HG02840 (cell line): Measurements from ENCODE around the gene KCNG4.
"Not testable (repeated sequence)": the region's sequence is repeated elsewhere in the genome, so short reads cannot be mapped to it uniquely, and the experiment has no call there.

Source experiments
- ATAC-seq: cut with Tn5 transposase; IDR thresholded peaks from one replicate; pipeline ENCODE4 v1.9.1; 2021; ENCODE audit warnings: mild to moderate bottlenecking, moderate library complexity, moderate number of reproducible peaks; ENCODE audit not compliant: unreplicated experiment, low FRiP score

Gene KCNG4

DNA sequence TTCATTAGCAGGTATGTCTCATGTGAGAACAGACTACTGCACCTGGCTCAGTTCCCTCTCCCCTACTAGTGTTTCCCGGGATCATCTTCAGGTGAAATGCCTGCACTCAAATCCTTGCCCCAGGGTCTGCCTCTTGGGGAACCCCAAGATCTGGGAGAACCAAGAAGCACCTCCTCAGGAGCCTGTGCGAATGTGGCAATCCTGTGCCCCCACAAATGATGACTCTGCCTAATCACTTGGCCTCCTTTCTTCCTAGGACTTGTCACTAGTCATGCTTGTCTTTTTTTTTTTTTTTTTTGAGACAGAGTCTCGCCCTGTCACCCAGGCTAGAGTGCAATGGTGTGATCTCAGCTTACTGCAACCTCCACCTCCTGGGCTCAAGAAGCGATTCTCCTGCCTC lies 27.2 kb downstream of the KCNG4 start:
- ATAC-seq, result no peak

DNA sequence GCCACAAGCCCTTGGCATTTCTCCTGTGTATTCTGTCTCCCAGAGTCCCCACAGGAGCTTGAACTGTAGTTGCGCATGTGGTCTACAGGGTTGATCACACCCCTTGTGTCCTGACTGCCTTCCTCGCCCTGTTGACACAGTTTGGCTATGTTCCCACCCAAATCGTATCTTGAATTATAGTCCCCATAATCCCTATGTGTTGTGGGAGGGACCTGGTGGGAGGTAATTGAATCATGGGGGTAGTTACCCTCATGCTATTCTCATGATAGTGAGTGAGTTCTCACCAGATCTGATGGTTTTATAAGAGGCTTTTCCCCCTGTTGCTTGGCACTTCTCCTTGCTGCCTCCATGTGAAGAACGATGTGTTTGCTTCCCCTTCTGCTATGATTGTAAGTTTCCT lies 27.7 kb downstream of the KCNG4 start:
- ATAC-seq, result no peak

DNA sequence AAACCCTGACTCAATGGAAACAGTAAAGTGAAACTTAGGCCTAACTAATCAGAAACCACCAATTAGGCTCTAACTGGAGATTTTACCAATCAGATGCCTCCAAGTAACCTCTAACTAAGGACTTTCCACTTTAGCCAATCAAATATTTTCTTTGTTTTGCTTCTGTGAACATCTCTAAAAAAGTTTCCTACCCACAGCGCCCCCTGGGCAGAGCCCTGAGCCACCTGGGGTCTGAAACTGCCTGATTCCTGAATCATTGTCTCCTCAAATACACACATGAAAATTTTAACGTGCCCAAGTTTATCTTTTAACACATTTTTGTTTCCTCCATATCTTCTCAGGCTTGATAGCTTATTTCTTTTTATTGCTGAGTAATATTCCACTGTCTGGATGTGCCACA lies 29.8 kb downstream of the KCNG4 start:
- no peak for ATAC-seq

- no peak for ATAC-seq
Observed at GRCh38 chr16:84207879-84208278, 31.9 kb downstream of the KCNG4 start.

DNA sequence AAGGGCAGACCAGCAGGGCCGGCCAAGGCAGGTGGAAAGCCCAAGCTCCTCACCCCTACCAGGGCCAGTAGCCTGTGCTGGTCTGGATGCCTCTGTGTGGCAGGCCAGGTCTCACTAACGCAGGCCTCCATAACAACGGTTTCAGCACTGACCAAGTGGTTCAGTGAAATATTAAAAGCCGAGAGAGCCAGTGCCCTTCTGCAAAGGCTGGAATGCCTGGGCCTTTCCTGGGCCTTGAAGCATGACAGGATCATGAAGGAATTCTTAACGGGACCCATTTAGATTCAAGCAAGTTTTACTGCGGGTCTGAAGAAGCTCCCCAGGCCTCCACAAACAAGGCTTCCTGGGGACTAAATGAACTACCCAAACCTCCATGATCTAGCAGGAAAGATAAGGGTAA lies 32.6 kb downstream of the KCNG4 start:
- no peak for ATAC-seq

DNA sequence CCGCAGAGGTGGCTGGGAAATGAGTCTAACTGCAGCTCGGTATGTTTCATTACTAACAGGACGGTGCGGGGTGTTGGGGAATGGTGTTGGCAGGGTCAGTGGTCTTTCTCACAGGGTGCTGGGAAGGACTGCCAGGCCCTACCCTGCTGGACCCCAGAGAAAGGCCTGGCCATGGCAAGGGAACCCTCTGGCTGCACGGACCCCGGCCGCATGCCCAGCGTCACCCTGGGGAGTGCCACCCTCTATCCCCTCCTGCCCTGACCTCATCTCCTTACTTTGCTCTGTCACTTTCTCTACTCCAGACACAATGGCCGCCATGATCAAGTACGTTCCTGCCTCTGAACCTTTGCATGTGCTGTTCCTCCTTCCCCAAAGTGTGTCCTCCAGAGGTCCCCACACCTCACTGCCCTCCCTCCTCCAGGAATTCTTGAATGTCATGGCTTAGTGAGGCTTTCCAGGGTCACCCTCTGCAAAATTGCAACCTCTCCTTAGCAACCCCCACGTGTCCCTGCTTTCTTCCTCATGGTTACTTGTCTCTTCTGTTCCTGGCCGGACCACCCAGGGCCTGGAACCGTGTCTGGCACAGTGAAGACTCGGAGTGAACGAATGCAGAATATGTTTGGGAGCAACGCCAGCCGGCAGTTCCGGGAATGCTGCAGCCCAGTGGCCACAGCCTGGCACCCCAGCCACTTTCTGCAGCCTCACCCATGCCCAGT lies 33.7 kb downstream of the KCNG4 start:
- no peak for ATAC-seq

- not testable (repeated sequence) for ATAC-seq
Observed at GRCh38 chr16:84205123-84205522, 34.7 kb downstream of the KCNG4 start.

GRCh38 chr16:84204551-84204950 lies 35.3 kb downstream of the KCNG4 start:
- not testable (repeated sequence) for ATAC-seq

DNA sequence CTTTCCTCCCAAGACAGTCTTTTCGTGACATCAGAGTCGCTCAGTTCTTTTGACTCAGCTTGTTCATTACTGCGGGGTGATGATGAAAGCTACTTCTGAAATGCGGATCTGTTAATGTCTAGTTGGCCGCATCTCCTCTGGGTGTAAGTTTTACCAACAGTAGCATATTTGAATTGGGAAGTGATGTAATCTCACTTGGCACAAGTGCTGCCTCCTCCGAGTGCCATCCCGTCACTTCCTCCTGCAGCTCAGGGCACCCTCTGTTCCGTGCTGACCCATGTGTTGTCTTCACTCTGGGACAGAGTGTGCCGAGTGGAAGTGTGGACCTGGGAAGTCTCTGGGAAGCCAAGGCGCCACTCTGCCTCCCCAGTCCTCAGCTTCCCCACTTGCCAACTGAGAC lies 40.0 kb downstream of the KCNG4 start:
- ATAC-seq, result no peak

- ATAC-seq, result no peak
Observed at GRCh38 chr16:84199097-84199496, 40.7 kb downstream of the KCNG4 start.

GRCh38 chr16:84198401-84198800 lies 41.4 kb downstream of the KCNG4 start:
- ATAC-seq, result no peak

DNA sequence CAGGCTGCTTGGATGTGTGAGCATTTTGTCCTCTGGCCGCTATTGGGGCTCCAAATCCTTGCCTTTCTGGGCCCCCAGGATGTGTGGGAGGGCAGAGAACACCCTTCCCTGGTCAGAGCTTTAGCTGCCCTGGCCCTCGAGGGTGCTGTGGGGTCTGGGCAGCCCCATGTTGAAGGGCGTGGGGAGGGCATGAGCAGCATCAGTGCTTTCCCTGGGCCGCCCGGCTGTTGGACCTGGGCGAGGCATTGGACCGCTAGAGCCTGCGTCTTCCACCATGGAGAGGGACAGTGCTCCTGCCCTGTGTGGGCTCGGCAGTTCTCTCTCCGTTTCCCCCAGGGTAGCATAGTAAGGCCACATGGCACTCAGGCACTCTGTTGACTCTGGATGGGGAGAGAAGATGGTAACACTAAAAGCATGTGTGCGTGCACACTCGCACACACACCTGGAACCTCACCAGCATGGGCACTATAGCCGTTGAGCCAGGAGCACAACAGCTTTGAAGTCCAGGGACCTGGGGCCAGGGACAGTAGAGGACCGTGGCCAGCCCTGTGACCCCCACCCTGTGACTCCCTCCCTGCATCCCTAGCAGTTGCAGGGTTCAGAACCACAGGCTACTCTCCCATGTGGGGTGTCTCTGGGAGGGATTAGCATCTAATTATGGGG lies 42.2 kb downstream of the KCNG4 start:
- ATAC-seq, result no peak

- ATAC-seq, result no peak
Observed at GRCh38 chr16:84196727-84197394, 43.0 kb downstream of the KCNG4 start.

DNA sequence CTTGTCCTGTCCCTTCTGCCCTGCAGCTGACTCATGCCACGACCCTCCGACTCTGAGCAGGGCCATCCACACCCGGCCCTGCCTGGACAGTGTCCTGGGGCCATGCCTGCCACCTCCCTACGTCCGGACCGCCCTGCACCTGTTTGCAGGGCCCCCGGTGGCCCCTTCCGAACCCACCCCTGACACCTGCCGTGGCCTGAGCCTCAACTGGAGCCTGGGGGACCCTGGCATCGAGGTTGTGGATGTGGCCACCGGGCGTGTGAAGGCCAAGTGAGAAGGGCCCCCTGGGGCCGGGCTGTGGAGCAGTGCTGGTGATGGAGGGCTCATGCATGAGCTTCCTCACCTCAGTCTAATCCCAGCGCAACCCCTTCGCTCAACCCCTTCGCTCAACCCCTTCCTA lies 43.7 kb downstream of the KCNG4 start:
- ATAC-seq, result no peak

GRCh38 chr16:84195201-84196093 lies 44.4 kb downstream of the KCNG4 start:
- no peak for ATAC-seq

GRCh38 chr16:84194470-84195200 lies 45.2 kb downstream of the KCNG4 start:
- no peak for ATAC-seq

DNA sequence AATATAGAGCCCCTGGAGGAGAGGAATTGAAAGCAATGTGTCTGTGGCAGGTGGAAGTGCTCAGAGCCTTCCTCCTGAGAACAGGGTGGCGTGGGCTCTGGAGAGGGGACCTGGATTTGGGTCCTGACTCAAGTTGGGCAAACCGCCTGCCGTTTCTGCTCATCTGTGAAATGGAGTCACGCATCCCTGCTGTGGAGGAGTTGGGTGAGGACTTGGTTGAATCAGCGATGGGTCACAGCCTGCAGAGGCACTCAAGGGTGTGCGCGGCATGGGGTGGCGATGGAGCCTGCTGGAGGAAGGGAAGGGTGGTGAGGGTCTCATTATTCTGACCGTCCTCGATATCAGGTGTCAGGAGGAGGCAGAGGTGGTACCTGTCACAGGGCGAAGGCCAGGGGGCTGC lies 45.8 kb downstream of the KCNG4 start:
- no peak for ATAC-seq

DNA sequence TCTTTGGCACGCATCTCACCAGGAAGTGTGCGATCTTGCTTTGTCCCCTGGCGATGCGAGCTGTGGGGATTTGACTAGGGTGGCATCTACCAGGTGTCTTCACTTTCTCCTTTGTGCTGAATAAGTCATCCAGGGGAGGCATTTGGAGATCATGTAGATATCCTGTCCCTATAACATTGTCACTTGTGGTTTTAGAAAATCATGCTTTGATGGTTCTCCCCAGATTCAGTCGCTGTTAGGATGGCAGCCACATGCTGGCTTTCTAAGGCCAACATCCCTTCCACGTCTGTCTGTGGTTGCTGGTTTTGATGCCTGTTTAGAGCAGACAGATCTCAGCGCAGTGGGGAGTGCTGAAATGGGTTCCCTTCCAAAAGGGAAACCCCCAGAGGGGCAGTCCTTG lies 46.3 kb downstream of the KCNG4 start:
- ATAC-seq, result no peak

DNA sequence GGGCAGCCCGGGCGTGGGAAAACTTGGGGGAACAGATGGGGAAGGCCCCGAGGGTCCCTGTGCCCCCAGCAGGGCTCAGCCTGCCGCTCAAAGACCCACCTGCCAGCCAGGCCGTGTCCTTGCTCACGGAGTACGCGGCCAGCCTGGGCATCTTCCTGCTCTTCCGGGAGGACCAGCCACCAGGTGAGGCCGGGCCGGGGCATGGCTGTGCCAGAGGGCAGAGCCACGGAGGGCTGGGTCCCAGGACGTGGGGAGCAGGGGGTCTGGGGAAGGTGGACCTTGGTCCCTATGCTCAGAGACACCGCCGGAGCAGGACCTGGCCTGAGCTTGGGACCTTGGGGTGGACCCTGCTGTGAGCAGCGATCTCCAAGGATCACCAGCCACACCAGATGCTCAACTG lies 48.3 kb downstream of the KCNG4 start:
- no peak for ATAC-seq

DNA sequence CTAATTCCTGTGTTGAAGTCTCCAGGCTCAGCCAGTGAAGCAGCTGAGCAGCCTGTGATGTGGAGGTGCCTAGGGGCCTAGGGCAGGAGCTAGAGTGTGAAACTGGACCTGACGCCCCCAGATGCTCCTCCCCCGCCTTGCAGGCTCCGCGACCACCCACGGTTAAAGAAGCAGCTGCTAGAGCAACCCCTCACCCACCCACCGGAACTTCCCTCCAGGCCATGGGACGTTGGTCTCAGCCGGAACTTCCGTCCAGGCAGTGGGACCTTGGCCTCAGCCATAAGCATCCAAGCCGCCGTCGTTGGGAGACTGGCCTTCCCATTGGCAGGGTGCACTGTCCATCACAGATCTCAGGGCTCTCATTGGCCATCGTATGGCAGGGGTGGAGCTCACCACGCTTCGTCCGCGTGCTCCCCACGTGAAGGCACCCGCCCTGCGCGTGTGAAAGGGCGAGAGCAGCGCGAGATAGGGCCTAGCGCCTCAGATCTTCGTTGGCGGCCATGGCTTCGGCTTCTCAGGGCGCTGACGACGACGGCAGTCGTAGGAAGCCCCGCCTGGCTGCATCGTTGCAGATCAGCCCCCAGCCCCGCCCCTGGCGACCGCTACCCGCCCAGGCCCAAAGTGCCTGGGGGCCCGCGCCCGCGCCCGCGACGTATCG lies 49.0 kb downstream of the KCNG4 start, which contains the start of gene ADAD2:
Gene ADAD2 (plus strand): TSS at position 427 of the 658 bp plus-strand sequence. CDS start 74 bp downstream, at position 501.
- ATAC-seq, result no peak
